ENCODE results near the gene BCAP29. TPM values are rescaled to one million over a fixed set of nuclear protein-coding genes. Genes with fewer than 3 reads are reported as not detected.

The BCAP29 gene
- total and polyA plus RNA-seq, 2 of the 8 experiments (the other 6 are each of a cell fraction or from before 2014, with no cell fraction given): 6.8 to 18.1 TPM

GRCh38 chr7:107597582-107597916, 17.5 kb downstream of the BCAP29 start:
- ChIA-PET POLR2A (ENCODE audit: partially characterized antibody) (no interaction called here), CTCF (ENCODE audit: partially characterized antibody) (interaction anchor here (0.9 to 1.3 kb wide), 3 partner anchors 8 to 282 kb away, joined by 3 to 4 read pairs (median 3); no protein-coding TSS in a partner anchor)
- no peak overlapping the region for H3K23ac ChIP-seq (ENCODE audit: insufficient read length)
- H4K20me1 ChIP-seq (replicated peaks in 1 of 2; ENCODE audit: control insufficient read depth in 1 of 2, insufficient read depth in 2 of 2, low read length in 2 of 2): no peaks in the 10 kb centered on the region
- peaks cover 0 to 2% (median 0%) of the 10 kb centered on the region in 4 experiments; a peak in 1 of 7 replicates for H3K4me1 ChIP-seq (replicated peaks in 1 of 4; ENCODE audit: control insufficient read depth in 3 of 4, insufficient read depth in 4 of 4, low read length in 3 of 4)
- no peak overlapping the region for H3K9ac ChIP-seq (replicated peaks in 1 of 4; ENCODE audit: extremely low read depth in 1 of 4, low read depth in 3 of 4, low read length in 3 of 4)
- no peak overlapping the region for H3K4me2 ChIP-seq (ENCODE audit: insufficient read depth in 1 of 2, low read depth in 2 of 2, low read length in 2 of 2)
- no peaks in the 10 kb centered on the region for H3K23me2 ChIP-seq (ENCODE audit: low read depth, low read length)
- H2AFZ ChIP-seq (ENCODE audit: low read length): no peak overlapping the region
- no peak overlapping the region for H3K56ac ChIP-seq (replicated peaks; ENCODE audit: insufficient read length, low read depth, low read length)
- H4K8ac ChIP-seq (ENCODE audit: extremely low read depth, insufficient read depth, low read length): no peak overlapping the region
- H2AK5ac ChIP-seq (ENCODE audit: low read depth, low read length): no peak overlapping the region
- H3K9me3 ChIP-seq (ENCODE audit: insufficient read depth in 2 of 2, low read depth in 1 of 2, low read length in 1 of 2): no peaks in the 10 kb centered on the region
- H3K4me3 ChIP-seq (ENCODE audit: extremely low read depth in 1 of 4, insufficient read depth in 2 of 4, low read depth in 3 of 4, low read length in 4 of 4): no peak overlapping the region
- no peak overlapping the region for H3K27ac ChIP-seq (ENCODE audit: low read depth, low read length)
- H2BK20ac ChIP-seq (ENCODE audit: low read length): no peak overlapping the region
- H3K27me3 ChIP-seq (replicated peaks in 1 of 4; ENCODE audit: control insufficient read depth in 3 of 4, extremely low read depth in 1 of 4, insufficient read depth in 3 of 4, low read length in 3 of 4): no peaks in the 10 kb centered on the region
- H2BK120ac ChIP-seq (replicated peaks; ENCODE audit: low read depth, low read length): no peak overlapping the region
- H3K4ac ChIP-seq (replicated peaks; ENCODE audit: insufficient read length, low read depth, low read length): no peak overlapping the region
- 81% methylated on average over 1 of the region's 1 CpG; no CpG with 5 or more reads in 1 of the 2 experiments for WGBS, 2 experiments (ENCODE audit: extremely low coverage in 1 of 2, insufficient coverage in 1 of 2, insufficient read length in 1 of 2, insufficient replicate concordance in 2 of 2, low coverage in 1 of 2, low lambda C conversion rate in 2 of 2, missing lambda C conversion rate in 1 of 2)
- no peaks in the 10 kb centered on the region for H3K79me2 ChIP-seq (ENCODE audit: control insufficient read depth in 1 of 2, insufficient read depth in 2 of 2, low read length in 2 of 2)
- FAIRE-seq: no peak
- no peaks in the 10 kb centered on the region for H3K79me1 ChIP-seq (ENCODE audit: low read depth, low read length)
- no peak overlapping the region for H4K5ac ChIP-seq (ENCODE audit: insufficient read length, low read depth, low read length)
- H2BK12ac ChIP-seq (ENCODE audit: low read depth, low read length): no peak overlapping the region
- no peak overlapping the region for H3K18ac ChIP-seq (ENCODE audit: extremely low read depth, low read length)
- H2BK5ac ChIP-seq (ENCODE audit: low read depth, low read length): no peak overlapping the region
- no peak for DNase-seq (ENCODE audit: low read depth in 1 of 2, low spot score in 2 of 2)
- H2BK15ac ChIP-seq (ENCODE audit: low read length): no peak overlapping the region
- no peak overlapping the region for H3K14ac ChIP-seq (ENCODE audit: insufficient read length)
- H3K36me3 ChIP-seq (ENCODE audit: control insufficient read depth in 2 of 4, insufficient read depth in 4 of 4, low read length in 3 of 4): peaks cover 0 to 4% (median 0%) of the 10 kb centered on the region in 4 experiments; a peak in 2 of 8 replicates
- no peak overlapping the region for H4K91ac ChIP-seq (replicated peaks; ENCODE audit: insufficient read length, low read length)
- no peak for TF ChIP-seq JUN (IDR thresholded peaks at IDR 0.05; ENCODE audit: low read depth, low read length)
- no peak for TF ChIP-seq POLR2A (IDR thresholded peaks at IDR 0.05; ENCODE audit: control extremely low read depth in 1 of 2, low read depth in 2 of 2, low read length in 2 of 2)
- TF ChIP-seq SRF (IDR thresholded peaks at IDR 0.05; ENCODE audit: low read depth, low read length): no peak

Data from H1 (cell line).